Measurements from ENCODE around the gene RPS18.
A peak's percentile ranks its signal among the peaks of the same experiment; 100 is the strongest.
"Not testable (repeated sequence)": the region's sequence is repeated elsewhere in the genome, so short reads cannot be mapped to it uniquely, and the experiment has no call there.

RPS18 gene

DNA sequence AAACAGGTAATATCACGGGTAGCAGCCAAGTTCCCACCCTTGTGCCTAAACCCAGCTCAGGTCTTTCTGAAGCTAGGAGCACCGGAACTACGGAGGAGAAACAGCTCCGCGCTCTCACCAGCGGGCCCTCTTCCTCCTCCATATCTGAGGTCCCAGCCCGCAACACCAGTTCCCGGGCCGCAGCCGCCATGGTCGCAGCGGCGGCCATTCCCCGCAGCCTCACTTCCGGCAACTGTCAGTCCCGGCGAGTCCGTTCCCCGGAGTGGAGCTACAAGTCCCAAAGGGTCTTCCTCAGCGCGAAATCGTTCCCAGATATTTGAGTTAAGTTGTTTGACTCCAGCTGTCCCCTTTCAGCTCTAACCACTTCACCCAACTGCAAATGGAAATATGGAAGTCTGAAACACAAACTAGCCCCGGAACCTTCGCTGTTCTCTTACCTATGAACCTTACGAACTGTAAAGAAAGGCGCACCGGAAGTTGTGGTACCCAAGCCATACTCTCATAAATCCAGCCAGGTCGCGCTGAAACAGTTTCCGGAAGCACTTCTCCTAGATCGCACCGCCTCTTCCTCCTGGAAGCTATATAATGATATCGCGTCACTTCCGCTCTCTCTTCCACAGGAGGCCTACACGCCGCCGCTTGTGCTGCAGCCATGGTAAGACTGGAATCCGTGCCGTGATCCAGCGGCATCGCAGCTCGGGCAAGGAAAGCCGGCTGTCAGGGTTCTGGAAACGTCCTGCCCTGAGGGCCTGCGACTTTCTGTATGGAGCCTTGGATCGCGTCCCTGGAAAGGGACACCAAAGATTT lies at the start of gene RPS18, which contains the start of gene VPS52:
Gene RPS18 (plus strand): TSS at position 608 of the 807 bp plus-strand sequence. CDS start 45 bp downstream, at position 653.
Gene VPS52 (minus strand): TSS at position 409 of the 807 bp plus-strand sequence. CDS start 201 bp downstream, at position 208.
- peak; percentile 60 to 99 (median 92) for DNase-seq

- DNase-seq = not testable (repeated sequence)
Measured at GRCh38 chr6:33226503-33227120, 45.3 kb upstream of the RPS18 start.

GRCh38 chr6:33235221-33235634 lies 36.6 kb upstream of the RPS18 start:
- no peak for DNase-seq

DNA sequence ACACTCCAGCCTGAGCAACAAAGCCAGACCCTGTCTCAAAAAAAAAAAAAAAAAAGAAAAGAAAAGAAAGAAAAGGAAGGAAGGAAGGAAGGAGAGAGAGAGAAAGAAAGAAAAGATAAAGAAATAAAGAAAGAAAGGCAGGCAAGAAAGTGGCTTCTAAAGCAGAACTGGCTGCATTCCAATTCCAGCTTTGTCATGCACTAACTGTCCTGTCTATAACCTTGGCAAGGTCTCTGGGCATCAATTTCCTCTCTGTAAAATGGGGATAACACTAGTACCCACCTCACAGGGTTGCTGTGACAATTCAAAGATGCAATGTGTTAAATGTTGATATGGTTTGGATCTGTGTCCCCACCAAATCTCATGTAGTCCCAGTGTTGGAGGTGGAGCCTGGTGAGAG lies 35.5 kb upstream of the RPS18 start:
- DNase-seq = no peak

DNA sequence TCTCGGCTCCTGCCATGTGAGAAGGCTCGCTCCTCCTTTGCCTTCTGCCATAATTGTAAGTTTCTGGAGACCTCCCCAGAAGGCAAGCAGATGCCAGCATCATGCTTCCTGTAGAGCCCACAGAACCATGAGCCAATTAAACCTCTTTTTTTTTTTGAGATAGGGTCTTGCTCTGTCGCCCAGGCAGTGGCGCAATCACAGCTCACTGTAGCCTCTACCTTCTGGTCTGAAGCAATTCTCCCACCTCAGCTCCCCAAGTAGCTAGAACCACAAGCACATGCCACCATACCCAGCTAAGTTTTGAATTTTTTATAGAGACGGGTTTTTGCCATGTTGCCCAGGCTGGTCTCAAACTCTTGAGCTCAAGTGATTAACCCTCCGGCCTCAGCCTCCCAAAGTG lies 35.0 kb upstream of the RPS18 start:
- no peak for DNase-seq

GRCh38 chr6:33237741-33238140 lies 34.1 kb upstream of the RPS18 start:
- DNase-seq = no peak

GRCh38 chr6:33241968-33242367 lies 29.9 kb upstream of the RPS18 start:
- no peak for DNase-seq

DNA sequence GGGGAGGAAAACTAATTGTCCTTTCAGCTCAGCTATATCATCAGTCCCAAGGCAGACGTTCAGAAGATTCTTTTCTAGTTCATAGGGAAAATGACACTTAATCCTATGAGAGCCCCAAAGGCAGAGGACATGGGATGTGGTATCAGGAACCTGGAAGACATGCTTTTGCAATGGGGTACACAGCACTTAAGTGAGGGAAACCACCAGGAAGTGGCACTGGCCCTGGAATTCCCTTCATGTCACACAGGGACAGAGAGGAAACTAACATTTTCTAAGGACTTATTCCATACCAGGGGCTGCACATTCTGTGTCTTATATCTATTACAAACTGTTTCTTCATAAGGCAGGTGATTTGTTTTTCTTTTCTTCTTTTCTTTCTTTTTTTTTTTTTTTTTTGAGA lies 28.4 kb upstream of the RPS18 start:
- no peak for DNase-seq

- DNase-seq = peak; percentile 12 to 90 (median 70)
Measured at GRCh38 chr6:33247977-33248642, 23.8 kb upstream of the RPS18 start.

DNA sequence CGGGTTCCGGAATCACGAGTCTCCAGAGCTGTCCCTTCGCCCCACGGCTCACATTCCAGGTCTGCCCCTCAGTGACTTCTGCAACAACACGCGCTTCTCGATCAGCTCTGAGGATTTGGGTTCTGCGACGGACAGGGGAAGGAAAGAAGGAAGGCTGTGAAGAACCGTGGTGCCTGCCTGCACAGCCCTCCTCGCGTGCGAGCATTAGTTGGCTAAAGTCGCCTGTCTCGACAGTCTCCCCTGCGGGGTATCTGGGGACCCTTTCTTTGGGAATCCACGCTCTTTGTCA lies 23.3 kb upstream of the RPS18 start:
- peak in 6 of 56 donors; percentile 50 to 78 (median 62) for DNase-seq

- DNase-seq = peak; percentile 29 to 99 (median 95)
Measured at GRCh38 chr6:33248932-33249731, 22.7 kb upstream of the RPS18 start.

GRCh38 chr6:33249732-33250630 lies 21.9 kb upstream of the RPS18 start:
- peak in 3 of 56 donors; percentile 0 to 23 (median 2) for DNase-seq

GRCh38 chr6:33250731-33251130 lies 21.1 kb upstream of the RPS18 start:
- no peak for DNase-seq

GRCh38 chr6:33251395-33252012 lies 20.4 kb upstream of the RPS18 start:
- DNase-seq = no peak

DNA sequence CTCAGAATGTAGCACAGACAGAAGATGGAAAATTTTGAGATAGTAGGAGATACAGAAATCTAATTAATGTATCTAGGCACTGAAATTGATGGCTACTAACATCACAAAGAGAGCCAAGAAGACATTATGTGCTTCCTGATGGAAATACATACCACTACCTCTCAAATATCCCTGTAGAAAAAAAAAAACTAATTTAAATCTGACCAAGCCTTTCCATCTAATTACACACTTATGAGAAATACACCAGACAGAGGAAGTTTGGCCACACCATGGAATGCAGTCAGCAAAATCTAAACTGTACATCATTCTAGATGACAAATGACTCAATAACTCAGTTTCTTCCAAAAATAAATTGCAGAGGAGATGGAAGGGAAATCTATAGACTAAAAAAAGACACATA lies 19.1 kb upstream of the RPS18 start:
- no peak for DNase-seq

GRCh38 chr6:33254591-33254990 lies 17.3 kb upstream of the RPS18 start:
- no peak for DNase-seq

DNA sequence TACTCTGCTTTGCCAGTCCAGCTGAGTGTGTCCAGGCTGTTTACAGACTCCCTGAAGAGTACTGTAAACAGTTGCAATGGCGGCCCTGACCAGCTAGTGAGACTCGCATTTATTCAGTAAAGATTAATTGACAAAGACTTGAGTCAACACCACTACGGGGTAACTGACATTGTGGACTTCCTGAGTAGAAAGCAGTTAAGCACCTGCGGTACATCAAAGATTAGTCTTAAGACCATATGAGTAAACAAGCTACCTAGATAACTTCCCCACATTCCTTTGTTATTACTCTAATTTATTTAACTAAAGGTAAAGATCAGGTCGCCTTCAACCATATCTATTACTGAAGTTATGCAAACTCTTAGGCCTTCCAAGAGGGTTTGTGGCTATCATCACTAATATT lies 12.8 kb upstream of the RPS18 start:
- DNase-seq = no peak

DNA sequence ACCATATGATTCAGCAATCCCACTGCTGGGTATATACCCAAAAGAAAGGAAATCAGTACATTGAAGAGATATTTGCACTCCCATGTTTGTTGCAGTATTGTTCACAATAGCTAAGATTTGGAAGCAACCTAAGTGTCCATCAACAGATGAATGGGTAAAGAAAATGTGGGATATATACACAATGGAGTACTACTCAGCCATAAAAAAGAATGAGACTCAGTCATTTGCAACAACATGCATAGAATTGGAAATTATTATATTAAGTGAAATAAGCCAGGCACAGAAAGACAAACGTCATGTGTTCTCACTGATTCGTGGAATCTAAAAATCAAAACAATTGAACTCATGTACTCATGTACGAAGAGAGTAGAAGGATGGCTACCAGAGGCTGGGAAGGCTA lies 9.4 kb upstream of the RPS18 start:
- not testable (repeated sequence) for DNase-seq

DNA sequence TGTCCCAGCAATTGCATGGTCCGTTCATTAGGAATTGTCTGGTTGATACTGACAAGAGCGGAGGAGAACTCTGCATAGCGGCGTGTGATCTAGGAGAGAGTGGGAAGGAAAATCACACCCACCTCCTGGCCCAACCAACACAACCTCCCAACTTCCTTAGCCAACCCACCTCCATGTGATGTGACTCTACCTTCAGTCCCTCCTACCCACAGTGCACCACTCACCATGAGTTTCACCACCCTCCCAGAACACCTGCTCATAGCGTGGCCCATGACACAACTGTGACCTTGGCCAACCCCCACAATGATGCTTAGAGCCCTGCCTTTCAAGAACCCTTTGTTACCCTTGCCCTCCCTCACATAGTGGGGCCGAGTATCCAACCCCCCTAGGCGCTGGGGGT lies 7.9 kb upstream of the RPS18 start:
- no peak for DNase-seq

DNA sequence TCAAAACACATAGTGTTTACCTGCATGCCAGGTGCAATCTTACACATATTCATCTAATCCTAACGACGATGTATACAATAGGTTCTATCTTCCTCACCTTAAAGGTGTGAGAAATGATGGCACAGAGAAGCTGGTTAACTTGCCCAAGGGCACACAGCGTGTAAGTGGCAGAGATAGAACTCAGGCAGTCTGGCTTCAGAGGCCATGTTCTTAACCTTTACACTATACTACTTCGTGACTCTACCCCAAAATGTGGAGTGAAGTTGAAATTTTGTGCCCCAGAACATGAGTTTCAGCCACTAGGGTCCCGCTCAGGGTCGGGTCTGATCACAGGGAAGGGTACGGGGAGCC lies 783 bp upstream of the RPS18 start:
- DNase-seq = peak in 1 of 56 donors; percentile 52
